ENCODE measurements around the gene ASIC2.

- TF ChIP-seq POLR2AphosphoS5 (IDR thresholded peaks at IDR 0.05) (no peak), CTCF (IDR thresholded peaks at IDR 0.05) (no peak), EP300 (IDR thresholded peaks at IDR 0.05) (no peak)
Observed at GRCh38 chr17:33241390-33241789, 51.7 kb downstream of the ASIC2 start.

Measured in sigmoid colon (tissue), 4 donors.